Psoas muscle (tissue), 8 donors: ENCODE data around the gene KIAA0753. TPM values are rescaled to one million over a fixed set of nuclear protein-coding genes. Genes with fewer than 3 reads are reported as not detected.

ENCODE experiments used
- ATAC-seq, 4 donors: fragments of 200-7000 bp; cut with Tn5 transposase; one replicate each; pipeline ENCODE4 v1.9.1; 2020; ENCODE audit warnings: moderate library complexity in 3 of 4, mild to moderate bottlenecking in 2 of 4
- DNase-seq, 2 donors: peaks; one replicate each; pipeline ENCODE4 v3.0.0-alpha.2; 2020
- H3K27ac ChIP-seq: fragments of 200-600 bp; one replicate; pipeline ENCODE4 v1.8.0; 2022
- H3K27me3 ChIP-seq, 3 donors: fragments of 200-600 bp in 1 of 3; one replicate each; pipeline versions ENCODE4 v1.6.1 to v1.8.0; 2013 to 2022; ENCODE audit warnings: low read length in 2 of 3, mild to moderate bottlenecking in 2 of 3, moderate library complexity in 1 of 3; ENCODE audit not compliant: insufficient read depth in 3 of 3
- H3K36me3 ChIP-seq, 2 donors: fragments of 200-600 bp in 1 of 2; one replicate each; pipeline versions ENCODE4 v1.6.1 to v1.8.0; 2013 to 2022; ENCODE audit warnings: low read depth in 1 of 2, mild to moderate bottlenecking in 1 of 2, moderate library complexity in 1 of 2; ENCODE audit not compliant: insufficient read depth in 1 of 2
- H3K4me1 ChIP-seq: fragments of 200-600 bp; one replicate; pipeline ENCODE4 v1.8.0; 2022
- H3K4me3 ChIP-seq: fragments of 200-600 bp; one replicate; pipeline ENCODE4 v1.8.0; 2022; ENCODE audit warnings: mild to moderate bottlenecking
- H3K9me3 ChIP-seq: fragments of 200-600 bp; one replicate; pipeline ENCODE4 v1.8.0; 2022
- WGBS, 3 donors: extraction: QIAGEN DNeasy Blood & Tissue Kit; methylation state at CpG; one replicate each; pipeline versions ENCODE4 v1.1.6 to v1.1.7; 2013; 5-methylcytosine and 5-hydroxymethylcytosine counted together
- intact Hi-C, 2 donors: fragments of 100-400 bp; cut with DNase I; formaldehyde crosslinking; loops; one replicate each; pipeline versions ENCODE4 v1.11.0 to v1.14.2; 2022
- polyA plus RNA-seq, 3 donors: library from polyadenylated mRNA; stranded (reverse); fragments of 200-250 nt; gene quantifications; one replicate each; pipeline ENCODE4 v1.2.3, GENCODE V29; 2013
- total RNA-seq, 4 donors: library from RNA; stranded (reverse); fragmentation: NEBNext Ultra II Directional in 2 of 4; extraction: Animal tissue kit (Norgen Biotek cat#: 25700) in 2 of 4; gene quantifications; one replicate each; pipeline versions ENCODE4 v1.2.1 to v1.2.4, GENCODE V29; 2021 to 2023
- TF ChIP-seq, protein P1 (sequence below): fragments of 200-600 bp; IDR thresholded peaks from one replicate; pipeline ENCODE4 v1.8.0; 2022; ENCODE audit warnings: antibody characterized with exemption
- donor health status: healthy with polysubstance abuse.
- donor health status: DM: no; HTN: no; CAD: no; lungs with moderate emphysema.
- donor health status: Bipolar disorder and iron deficiency.
- donor health status: healthy.
- donor health status: DM: yes; HTN: yes; CAD: no.
- donor health status: DM: no; HTN: no; CAD: no.
- donor health status: DM: no; HTN: no; CAD: no.
- donor health status: DM: yes; HTN: yes; CAD: no.

KIAA0753 gene
- total and polyA plus RNA-seq, 7 donors = 2.4 to 4.7 (median 3.0) TPM

DNA sequence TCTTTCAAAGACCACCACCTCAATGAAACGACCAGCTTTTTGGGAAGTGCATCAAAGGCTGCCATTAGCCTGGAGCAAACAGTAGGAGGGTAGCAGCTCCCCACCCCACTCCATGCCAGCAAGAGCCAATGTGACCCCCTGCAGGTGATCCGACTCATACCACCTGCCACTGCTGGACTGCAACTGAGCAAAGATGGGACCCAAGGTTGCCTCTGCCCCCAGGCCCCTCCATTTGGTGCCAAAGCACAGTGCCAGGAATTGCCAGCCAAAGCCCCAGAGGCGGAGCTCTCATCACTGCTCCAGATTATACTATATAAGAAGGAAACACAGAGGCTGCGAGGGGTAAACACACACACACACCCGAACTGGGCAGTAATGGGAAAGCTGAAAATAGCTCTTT, 92.5 kb downstream of the KIAA0753 start:
- Histone ChIP-seq H3K4me1 (no peaks in the 10 kb centered on the region), H3K4me3 (no peak overlapping the region), H3K27me3 (peaks cover 0 to 3% (median 2%) of the 10 kb centered on the region in 3 donors), H3K27ac (no peak overlapping the region), H3K9me3 (no peaks in the 10 kb centered on the region), H3K36me3 (no peaks in the 10 kb centered on the region)
- ATAC-seq (no peak), DNase-seq (peak in 1 of 2 donors; percentile 23)
- intact Hi-C loops = no loop called here
- TF ChIP-seq, protein P1, sequence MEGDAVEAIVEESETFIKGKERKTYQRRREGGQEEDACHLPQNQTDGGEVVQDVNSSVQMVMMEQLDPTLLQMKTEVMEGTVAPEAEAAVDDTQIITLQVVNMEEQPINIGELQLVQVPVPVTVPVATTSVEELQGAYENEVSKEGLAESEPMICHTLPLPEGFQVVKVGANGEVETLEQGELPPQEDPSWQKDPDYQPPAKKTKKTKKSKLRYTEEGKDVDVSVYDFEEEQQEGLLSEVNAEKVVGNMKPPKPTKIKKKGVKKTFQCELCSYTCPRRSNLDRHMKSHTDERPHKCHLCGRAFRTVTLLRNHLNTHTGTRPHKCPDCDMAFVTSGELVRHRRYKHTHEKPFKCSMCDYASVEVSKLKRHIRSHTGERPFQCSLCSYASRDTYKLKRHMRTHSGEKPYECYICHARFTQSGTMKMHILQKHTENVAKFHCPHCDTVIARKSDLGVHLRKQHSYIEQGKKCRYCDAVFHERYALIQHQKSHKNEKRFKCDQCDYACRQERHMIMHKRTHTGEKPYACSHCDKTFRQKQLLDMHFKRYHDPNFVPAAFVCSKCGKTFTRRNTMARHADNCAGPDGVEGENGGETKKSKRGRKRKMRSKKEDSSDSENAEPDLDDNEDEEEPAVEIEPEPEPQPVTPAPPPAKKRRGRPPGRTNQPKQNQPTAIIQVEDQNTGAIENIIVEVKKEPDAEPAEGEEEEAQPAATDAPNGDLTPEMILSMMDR = no peak
- WGBS, 3 donors = 70 to 75% (median 75%) methylated on average over 5 of the region's 5 CpGs

DNA sequence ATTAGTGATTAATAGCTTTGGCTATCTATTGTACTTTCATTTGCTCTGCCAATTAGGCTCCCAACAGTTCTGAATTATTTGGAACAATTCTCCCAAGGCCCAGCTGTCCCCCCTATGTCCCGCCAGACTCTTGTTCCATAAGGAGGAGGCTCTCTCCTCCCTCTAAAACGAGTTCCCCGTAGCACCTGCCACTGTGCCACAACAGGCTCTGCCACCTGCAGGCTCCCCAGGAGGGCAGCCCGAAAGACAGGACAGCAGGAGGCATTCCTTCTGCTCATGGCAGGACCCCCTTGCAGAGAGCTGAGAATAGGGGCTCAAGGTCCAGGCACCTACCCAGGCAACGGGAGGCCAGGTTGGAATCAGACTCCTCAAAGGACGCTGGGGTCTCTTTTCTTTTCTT, 93.2 kb downstream of the KIAA0753 start:
- Histone ChIP-seq H3K36me3 (no peaks in the 10 kb centered on the region), H3K27ac (no peak overlapping the region), H3K4me3 (no peak overlapping the region), H3K9me3 (no peaks in the 10 kb centered on the region), H3K4me1 (no peaks in the 10 kb centered on the region), H3K27me3 (peaks cover 0 to 3% (median 0%) of the 10 kb centered on the region in 3 donors)
- TF ChIP-seq, protein P1 = no peak
- ATAC-seq (no peak), DNase-seq (peak in 1 of 2 donors; percentile 6)
- 62 to 93% (median 64%) methylated on average over 6 of the region's 6 CpGs for WGBS, 3 donors
- intact Hi-C loops = no loop called here

DNA sequence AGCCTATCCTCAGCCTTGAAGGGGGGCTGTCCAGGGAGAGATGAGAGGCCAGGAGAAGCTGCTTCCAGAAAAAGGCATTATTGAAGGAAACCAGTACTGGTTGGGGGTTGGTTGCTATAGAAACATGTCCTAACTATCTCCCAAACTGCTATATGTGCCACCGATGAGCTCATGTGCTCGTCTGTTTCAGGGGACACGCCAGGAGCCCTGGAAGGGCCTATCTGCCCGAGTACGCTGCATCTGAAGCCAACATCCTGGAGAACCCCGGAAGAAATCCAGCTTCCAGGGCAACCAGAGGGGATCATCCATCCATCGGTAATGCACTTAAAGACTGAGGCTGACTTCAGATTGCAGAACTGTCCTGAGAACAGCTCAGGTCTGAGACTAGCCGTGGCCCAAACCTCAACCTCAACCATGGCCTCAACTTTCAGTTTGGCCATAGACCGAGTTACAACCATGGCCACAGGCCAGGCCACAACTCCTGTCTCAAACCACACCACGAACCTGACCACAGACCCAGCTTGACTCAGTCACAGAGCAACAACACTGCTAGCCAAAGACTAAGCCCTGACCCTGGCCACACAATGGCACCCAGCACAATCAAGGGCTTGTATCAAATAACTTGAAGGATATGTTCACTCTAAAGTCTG, 94.3 kb downstream of the KIAA0753 start:
- intact Hi-C loops = no loop called here
- H3K9me3 ChIP-seq = no peaks in the 10 kb centered on the region
- WGBS, 3 donors = 68 to 80% (median 71%) methylated on average over 10 of the region's 10 CpGs
- peaks cover 0 to 3% (median 0%) of the 10 kb centered on the region in 3 donors for H3K27me3 ChIP-seq
- ATAC-seq = peak in 1 of 4 donors; percentile 42
- H3K4me3 ChIP-seq = no peak overlapping the region
- H3K27ac ChIP-seq = no peak overlapping the region
- TF ChIP-seq, protein P1 = no peak
- DNase-seq = peak in 1 of 2 donors; percentile 31
- no peaks in the 10 kb centered on the region for H3K4me1 ChIP-seq
- H3K36me3 ChIP-seq = no peaks in the 10 kb centered on the region

DNA sequence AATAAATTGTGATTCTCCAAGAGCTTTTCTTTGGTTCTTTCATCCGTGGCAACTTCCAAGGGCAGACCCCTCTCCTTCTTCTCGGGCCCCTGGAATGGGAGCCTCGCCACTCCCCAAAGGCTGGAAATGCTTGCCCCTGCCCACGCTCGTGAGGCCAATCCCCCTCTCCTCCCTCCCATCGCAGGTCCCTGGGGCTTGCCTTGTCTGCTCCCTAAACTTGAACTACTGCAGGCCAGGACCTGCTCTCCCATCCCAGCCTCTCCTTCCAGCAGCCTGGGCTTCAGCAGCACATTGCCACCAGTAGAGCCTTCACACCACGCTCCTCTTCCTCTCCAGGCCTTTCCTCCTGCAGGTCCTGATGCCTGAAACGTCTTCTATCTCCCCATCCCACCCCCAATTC, 95.2 kb downstream of the KIAA0753 start:
- no peak overlapping the region for H3K4me3 ChIP-seq
- peak in 1 of 2 donors; percentile 32 for DNase-seq
- H3K4me1 ChIP-seq = no peaks in the 10 kb centered on the region
- 75 to 79% (median 77%) methylated on average over 8 of the region's 8 CpGs for WGBS, 3 donors
- intact Hi-C loops = no loop called here
- ATAC-seq = no peak
- H3K36me3 ChIP-seq = no peaks in the 10 kb centered on the region
- no peaks in the 10 kb centered on the region for H3K9me3 ChIP-seq
- TF ChIP-seq, protein P1 = no peak
- peaks cover 0 to 3% (median 0%) of the 10 kb centered on the region in 3 donors for H3K27me3 ChIP-seq
- no peak overlapping the region for H3K27ac ChIP-seq

DNA sequence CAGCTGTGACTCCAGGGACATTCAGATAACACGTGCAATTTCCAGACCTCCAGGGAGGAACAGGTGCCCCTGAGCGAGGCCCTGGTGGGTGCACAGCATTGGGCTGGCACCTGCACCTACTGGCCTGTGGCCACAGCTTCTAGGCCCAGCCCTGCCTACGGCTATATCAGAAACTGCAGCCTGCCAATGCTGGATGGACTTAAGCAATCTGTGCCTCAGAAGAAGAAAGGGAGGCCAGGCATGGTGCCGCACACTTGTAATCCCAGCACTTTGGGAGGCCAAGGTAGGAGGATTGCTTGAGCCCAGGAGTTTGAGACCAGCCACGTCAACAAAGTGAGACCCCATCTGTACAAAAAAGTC, 96.5 kb downstream of the KIAA0753 start:
- H3K4me3 ChIP-seq = no peak overlapping the region
- no peak overlapping the region for H3K27ac ChIP-seq
- ATAC-seq (no peak), DNase-seq (no peak)
- intact Hi-C loops = no loop called here
- TF ChIP-seq, protein P1 = no peak
- H3K36me3 ChIP-seq = no peaks in the 10 kb centered on the region
- peaks cover 0 to 5% (median 0%) of the 10 kb centered on the region in 3 donors for H3K27me3 ChIP-seq
- no peaks in the 10 kb centered on the region for H3K9me3 ChIP-seq
- WGBS, 3 donors = 56 to 62% (median 62%) methylated on average over 5 of the region's 5 CpGs
- no peaks in the 10 kb centered on the region for H3K4me1 ChIP-seq
